Renal cortex interstitium (tissue), 11 donors: Measurements from ENCODE around the gene CGNL1. TPM values are rescaled to one million over a fixed set of nuclear protein-coding genes. Genes with fewer than 3 reads are reported as not detected.

ENCODE experiments used
- DNase-seq, 11 donors: peaks; one replicate each; pipeline ENCODE4 v3.0.0-alpha.2; 2013; ENCODE audit warnings: low read depth in 9 of 11, low spot score in 4 of 11; ENCODE audit errors: extremely low read depth in 1 of 11
- polyA plus RNA-seq, 3 donors: library from polyadenylated mRNA; unstranded; fragments of 120-200 nt; gene quantifications; one replicate each; pipeline ENCODE4 v1.2.1, GENCODE V29; 2013; ENCODE audit not compliant: insufficient read length in 3 of 3

Gene CGNL1
- polyA plus RNA-seq, 3 donors: 65.1 to 70.5 (median 65.3) TPM

DNA sequence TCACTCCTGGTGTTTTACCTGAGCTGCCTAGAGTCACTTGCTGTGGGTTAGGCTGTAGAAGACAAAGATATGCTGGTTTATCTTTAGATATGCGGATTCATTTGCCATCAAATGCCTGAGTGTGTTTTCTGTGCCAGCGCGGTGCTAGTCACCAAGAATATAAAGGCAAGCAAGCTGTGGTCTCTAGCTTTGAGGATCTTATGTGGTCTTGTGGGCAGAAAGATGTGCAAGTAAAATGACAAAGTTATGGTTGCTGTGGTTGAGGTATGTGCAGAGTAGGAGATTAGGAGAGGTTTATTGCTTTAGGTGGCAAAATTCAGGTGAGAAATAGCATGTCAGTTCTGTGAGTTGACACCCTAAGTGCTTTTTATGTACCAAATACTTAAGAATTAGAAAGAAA is 94.2 kb downstream of the CGNL1 start:
- no peak for DNase-seq

DNA sequence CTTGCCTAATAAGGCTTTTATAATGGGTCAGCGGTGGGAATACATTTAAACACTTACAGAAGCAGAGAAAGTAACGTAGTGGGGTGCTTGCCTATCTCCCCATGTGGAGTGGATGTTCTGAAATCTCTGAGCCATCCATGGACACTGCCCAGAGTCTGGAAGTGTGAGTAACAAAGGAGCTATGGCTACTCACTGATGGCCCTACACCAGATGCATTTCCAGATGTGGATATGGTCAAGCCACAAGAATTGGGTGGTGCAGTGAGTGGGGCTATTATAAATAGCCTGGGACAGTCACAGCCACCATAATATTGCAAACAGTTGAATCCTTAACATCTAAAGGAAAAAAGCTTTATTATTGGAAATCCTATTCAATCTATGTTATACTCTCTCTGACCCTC is 96.6 kb downstream of the CGNL1 start:
- DNase-seq: no peak

- peak in 4 of 11 donors; percentile 37 to 68 (median 56) for DNase-seq
These were observed 100.2 kb downstream of the CGNL1 start for GRCh38 chr15:57476533-57476975.

DNA sequence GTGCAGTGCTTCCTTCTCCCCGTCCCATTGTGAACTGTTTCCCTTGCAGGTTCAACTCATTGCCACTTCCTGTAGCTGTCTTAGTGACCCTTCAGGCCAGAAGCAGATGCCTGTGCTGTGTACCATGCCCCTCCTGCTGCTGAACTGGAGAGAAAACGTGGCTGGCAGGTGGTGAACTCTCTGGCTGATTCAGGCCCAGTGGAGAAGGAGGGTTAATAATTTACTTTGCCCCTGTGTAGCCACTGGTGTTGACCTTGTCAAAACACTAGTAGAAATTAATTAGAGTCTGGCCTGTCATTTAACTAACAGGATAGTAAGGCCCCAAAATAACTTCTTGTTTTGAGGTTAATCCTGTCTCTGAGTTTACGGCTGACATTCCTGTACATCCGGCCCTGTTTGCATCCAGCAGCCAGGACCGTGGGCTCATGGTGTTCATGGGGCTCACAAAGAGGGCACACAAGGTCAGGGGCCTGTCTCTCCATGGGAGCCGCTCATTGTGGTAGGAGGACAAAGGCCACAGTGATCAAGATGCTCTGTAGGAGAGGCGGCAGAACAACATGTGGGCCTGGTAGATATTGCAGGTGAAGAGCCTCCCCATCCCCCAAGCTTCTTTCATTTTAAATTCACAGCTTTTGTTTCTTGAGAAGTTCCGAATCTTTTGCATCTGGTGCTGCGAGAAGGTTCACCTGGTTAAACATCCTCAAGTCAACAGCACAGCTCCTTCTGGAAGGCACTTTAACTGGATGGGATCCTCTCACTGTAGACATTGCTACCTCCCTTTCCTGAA is 101.6 kb downstream of the CGNL1 start:
- DNase-seq: peak in 1 of 11 donors; percentile 72

GRCh38 chr15:57479005-57479404 is 102.7 kb downstream of the CGNL1 start:
- no peak for DNase-seq

DNA sequence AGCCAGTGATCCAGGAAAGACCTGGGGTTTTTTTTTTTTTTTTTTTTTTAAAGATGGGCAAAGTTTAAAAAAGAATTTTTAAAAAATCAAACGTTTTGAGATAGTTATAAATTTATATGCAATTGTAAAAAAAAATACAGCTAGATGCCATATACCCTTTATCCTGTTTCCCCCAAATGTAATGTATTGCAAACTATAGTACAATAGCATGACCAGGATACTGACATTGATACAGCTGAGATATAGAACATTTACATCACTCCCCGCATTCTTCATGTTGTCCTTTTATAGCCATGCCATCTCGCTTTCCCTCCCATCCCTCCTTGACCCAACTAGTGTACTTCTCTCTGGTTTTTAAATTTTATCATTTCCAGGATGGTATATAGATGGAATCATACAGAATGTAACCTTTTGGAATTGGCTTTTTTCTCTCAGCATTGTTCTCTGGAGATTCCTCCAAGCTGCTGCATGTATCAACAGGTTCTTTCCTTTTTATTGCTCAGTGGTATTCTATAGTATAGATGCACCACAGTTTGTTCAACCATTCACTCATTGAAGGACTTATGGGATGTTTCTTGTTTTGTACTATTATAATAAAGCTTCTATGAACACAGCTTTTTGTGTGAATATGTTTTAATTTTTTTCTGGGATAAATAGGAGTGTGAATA is 104.9 kb downstream of the CGNL1 start:
- DNase-seq: no peak

GRCh38 chr15:57485869-57486268 is 109.6 kb downstream of the CGNL1 start:
- no peak for DNase-seq

- DNase-seq: no peak
These were observed 110.5 kb downstream of the CGNL1 start for GRCh38 chr15:57486833-57487232.

DNA sequence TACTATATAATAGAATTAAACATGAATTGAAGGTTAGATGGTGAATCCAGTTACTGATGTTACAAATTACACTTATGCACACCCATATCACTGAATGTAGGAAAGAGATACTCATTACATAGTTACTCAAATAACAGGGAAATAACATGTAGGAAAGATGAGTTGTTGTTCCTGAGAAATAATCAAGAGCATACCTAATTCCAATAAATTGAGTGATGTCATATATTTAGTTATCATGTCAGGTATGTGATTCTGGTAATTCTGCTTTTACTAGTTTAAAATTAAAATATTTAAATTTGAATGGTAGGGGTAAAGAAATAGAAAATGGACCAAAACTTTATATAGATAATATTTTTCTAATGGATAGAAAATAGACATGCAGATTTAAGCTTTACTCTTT is 112.8 kb downstream of the CGNL1 start:
- DNase-seq: no peak

- no peak for DNase-seq
These were observed 117.0 kb downstream of the CGNL1 start for GRCh38 chr15:57493351-57493750.

GRCh38 chr15:57494581-57494980 is 118.3 kb downstream of the CGNL1 start:
- no peak for DNase-seq

- DNase-seq: no peak
These were observed 118.7 kb downstream of the CGNL1 start for GRCh38 chr15:57495041-57495440.

- DNase-seq: no peak
These were observed 119.4 kb downstream of the CGNL1 start for GRCh38 chr15:57495554-57496165.

- no peak for DNase-seq
These were observed 120.3 kb downstream of the CGNL1 start for GRCh38 chr15:57496594-57496945.

DNA sequence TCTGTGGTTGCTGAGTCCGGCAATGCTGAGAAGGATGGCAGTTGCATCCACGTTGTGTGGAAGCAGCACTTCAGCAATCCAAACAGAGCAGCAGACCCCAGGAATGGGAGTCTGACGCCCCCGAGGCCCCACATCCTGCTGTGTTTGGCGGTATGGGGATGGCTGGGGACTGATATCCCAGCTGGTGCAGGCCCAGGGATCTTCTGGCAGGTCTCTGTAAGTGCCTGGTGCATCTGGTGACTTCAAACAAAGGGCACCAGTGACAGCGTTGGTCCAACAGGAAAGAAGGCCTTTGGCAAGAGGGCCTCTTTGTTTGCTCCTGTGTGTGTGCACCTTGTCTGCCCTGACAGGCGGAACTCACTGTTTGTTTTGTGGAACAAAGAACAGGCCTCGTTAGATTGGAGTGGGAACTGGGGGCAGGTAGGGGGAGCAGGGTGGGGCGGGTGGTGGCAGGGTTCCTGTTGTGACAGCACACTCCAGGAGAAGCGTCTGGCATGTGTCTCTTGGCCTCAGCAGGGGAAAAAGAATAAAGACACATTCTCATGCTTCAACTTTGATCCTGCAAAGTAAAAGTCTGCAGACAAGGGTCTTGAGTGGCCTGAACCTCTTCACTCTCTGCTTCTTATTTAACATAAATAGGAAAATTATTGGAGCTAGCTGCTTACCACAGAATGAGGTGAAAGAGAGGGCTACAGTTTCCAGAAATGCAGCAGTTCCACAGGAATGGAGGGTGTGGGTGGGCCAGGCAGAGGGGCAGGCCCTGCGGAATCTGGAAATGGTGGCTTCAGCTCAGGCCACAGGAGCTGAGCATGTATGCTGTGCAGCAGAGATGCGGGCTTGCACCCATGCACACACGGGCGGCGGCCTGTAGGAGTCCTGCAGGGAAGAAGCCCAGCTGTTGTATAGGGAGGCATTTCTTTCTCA is 120.9 kb downstream of the CGNL1 start:
- no peak for DNase-seq

DNA sequence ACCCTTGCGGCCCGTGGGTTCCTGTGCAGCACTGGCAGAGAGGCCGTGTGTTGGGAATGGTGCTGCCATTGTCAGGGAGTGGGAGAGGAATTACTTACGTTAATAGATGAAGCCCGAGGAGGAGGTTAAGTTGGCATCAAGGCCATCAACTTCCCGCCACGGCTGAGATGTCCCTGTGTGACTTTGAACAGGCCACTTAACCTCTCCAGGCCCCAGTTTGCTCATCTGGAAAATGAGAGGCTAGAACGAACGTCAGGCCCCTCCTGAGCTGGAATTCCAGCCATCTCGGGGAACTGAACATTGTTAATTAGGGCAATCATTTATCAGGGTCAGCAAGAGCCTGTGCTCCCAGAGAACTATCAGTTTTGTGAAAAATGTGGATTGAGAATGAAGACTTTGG is 124.0 kb downstream of the CGNL1 start:
- no peak for DNase-seq

DNA sequence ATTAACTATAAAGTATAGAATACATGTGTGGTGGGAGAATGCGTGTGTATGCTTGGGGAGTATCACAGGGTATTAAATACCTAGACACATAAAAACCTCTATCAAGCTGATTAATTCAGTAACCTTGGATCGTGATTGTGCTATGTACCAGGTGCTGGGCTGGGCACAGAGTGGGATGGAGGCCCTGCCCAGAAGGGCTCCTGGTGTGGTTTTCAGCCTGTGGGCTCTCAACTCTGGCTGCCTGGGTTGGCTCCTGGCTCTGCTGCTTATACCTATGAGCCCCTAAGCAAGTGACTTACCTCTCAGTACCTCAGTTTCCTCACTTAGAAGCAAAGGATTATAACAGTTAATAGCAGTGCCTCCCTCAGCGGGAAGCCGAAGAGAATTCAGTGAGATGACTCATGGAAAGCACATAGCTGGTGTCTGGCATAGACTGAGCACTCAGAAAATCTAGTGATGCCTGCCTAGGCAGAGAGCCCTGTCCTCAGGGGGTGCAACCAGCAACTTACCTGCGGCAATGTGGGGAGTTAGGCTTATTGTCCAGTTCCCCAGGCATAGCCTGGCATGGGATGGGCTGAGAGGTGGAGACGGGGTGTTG is 124.8 kb downstream of the CGNL1 start:
- DNase-seq: no peak

DNA sequence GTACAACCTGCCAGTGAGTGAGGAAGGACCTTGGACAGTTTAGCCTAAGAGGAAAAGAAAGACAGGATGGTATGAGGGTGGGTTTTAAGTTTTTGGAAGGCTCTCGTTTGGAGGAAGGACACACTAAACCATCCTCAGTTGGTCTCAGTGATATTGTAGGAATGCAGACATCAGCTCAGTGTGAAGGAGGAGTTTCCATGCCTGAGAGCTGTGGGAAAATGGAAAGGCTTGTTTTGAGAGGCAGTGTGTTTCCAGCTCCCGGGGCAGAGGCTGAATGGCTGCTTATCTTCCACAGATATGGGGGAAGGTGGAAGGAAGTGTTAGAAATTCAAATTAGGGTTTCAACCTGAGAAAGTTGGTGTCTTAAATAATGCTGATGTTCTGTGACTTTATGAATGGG is 125.8 kb downstream of the CGNL1 start:
- no peak for DNase-seq
